HCT116 (cell line): ENCODE data around the gene ITGAD. TPM values are rescaled to one million over a fixed set of nuclear protein-coding genes. Genes with fewer than 3 reads are reported as not detected.
A peak's percentile ranks its signal among the peaks of the same experiment; 100 is the strongest.
"Not testable (repeated sequence)": the region's sequence is repeated elsewhere in the genome, so short reads cannot be mapped to it uniquely, and the experiment has no call there.

Experiments
- ATAC-seq: fragments of 200-7000 bp; cut with Tn5 transposase; 2 replicates; pipeline ENCODE4 v1.9.1; 2020; ENCODE audit warnings: mild to moderate bottlenecking, moderate library complexity
- BruUV-seq: library from RNA; stranded (reverse); fragments of 400-500 nt; replicated peaks from 2 replicates; lab custom pipeline; 2021; lab: Mats Ljungman, UMichigan
- CTCF ChIA-PET: fragments of 300-600 bp; sonication (Branson Sonifier 250); formaldehyde crosslinking; loops from one replicate; lab custom pipeline; 2021; ENCODE audit warnings: antibody characterized with exemption; lab: Charles Lee
- POLR2A ChIA-PET: fragments of 300-600, 350-600 bp; sonication (Branson Sonifier 250); formaldehyde crosslinking; loops from one replicate; lab custom pipeline; 2021; ENCODE audit warnings: antibody characterized with exemption; lab: Charles Lee
- RAD21 ChIA-PET, 2 experiments: fragments of 300-600 bp; sonication (Branson Sonifier 250); formaldehyde crosslinking; loops; one replicate each; lab custom pipeline; 2023; ENCODE audit warnings: low total read pairs in 2 of 2; ENCODE audit not compliant: uncharacterized antibody in 2 of 2, unreplicated experiment in 2 of 2, low non-redundant PET in 1 of 2; lab: Charles Lee
- DNase-seq: peaks from one replicate; pipeline ENCODE4 v3.0.0-alpha.2; 2010; ENCODE audit warnings: low read depth, low spot score
- H2AFZ ChIP-seq: fragments of 200-600 bp; shearing (Covaris generic), sonication (generic); 2 replicates; pipeline ENCODE4 v1.6.1; 2017; ENCODE audit warnings: low read depth, mixed run types, mixed read lengths, antibody characterized with exemption, low read length; ENCODE audit not compliant: poor library complexity, severe bottlenecking
- H3K27ac ChIP-seq: 2 replicates; pipeline ENCODE4 v1.5.1; 2012; ENCODE audit warnings: low read depth, low read length
- H3K27me3 ChIP-seq: fragments of 200-600 bp; sonication (generic); 2 replicates; pipeline ENCODE4 v1.6.1; 2016; ENCODE audit warnings: mixed run types, low read length, mixed read lengths; ENCODE audit not compliant: insufficient read depth
- H3K36me3 ChIP-seq, 2 experiments: fragments of 200-500 bp in 1 of 2; fragments of 200-600 bp in 1 of 2; sonication (Bioruptor generic) in 1 of 2; sonication (generic) in 1 of 2; 2 replicates each; pipeline versions ENCODE4 v1.5.1 to v1.6.1; 2014 to 2016; ENCODE audit warnings: low read length in 2 of 2, inconsistent platforms in 1 of 2, mixed read lengths in 1 of 2, mixed run types in 1 of 2; ENCODE audit not compliant: insufficient read depth in 2 of 2, control insufficient read depth in 1 of 2
- H3K4me1 ChIP-seq, 2 experiments: fragments of 200-600 bp in 1 of 2; sonication (generic) in 1 of 2; 2 replicates each; pipeline versions ENCODE4 v1.5.1 to v1.6.1; 2012 to 2017; ENCODE audit warnings: low read length in 2 of 2, inconsistent platforms in 1 of 2, mild to moderate bottlenecking in 1 of 2, mixed read lengths in 1 of 2, mixed run types in 1 of 2, moderate library complexity in 1 of 2; ENCODE audit not compliant: insufficient read depth in 2 of 2, control insufficient read depth in 1 of 2
- H3K4me2 ChIP-seq: fragments of 200-600 bp; sonication (generic); 2 replicates; pipeline ENCODE4 v1.6.1; 2017; ENCODE audit warnings: mixed run types, low read length, mixed read lengths
- H3K4me3 ChIP-seq, 2 experiments: fragments of 200-600 bp in 1 of 2; sonication (generic) in 1 of 2; replicated peaks in 1 of 2; 2 replicates each; pipeline ENCODE4 v1.5.1; 2011 to 2016; ENCODE audit warnings: low read length in 2 of 2, control low read depth in 1 of 2, low read depth in 1 of 2, mild to moderate bottlenecking in 1 of 2, mixed read lengths in 1 of 2, mixed run types in 1 of 2
- H3K79me2 ChIP-seq: fragments of 200-600 bp; sonication (generic); 2 replicates; pipeline ENCODE4 v1.6.1; 2017; ENCODE audit warnings: mild to moderate bottlenecking, mixed run types, low read length, moderate library complexity, mixed read lengths; ENCODE audit not compliant: insufficient read depth
- H3K9ac ChIP-seq: fragments of 200-600 bp; sonication (generic); 2 replicates; pipeline ENCODE4 v1.6.1; 2016; ENCODE audit warnings: low read length, mixed read lengths
- H3K9me2 ChIP-seq: fragments of 200-600 bp; sonication (generic), shearing (Covaris generic); 2 replicates; pipeline ENCODE4 v1.6.1; 2017; ENCODE audit warnings: mixed run types, mild to moderate bottlenecking, moderate library complexity; ENCODE audit not compliant: insufficient read depth
- H3K9me3 ChIP-seq, 2 experiments: fragments of 200-500 bp in 1 of 2; fragments of 200-600 bp in 1 of 2; sonication (Bioruptor generic) in 1 of 2; sonication (generic) in 1 of 2; 2 replicates each; pipeline ENCODE4 v1.6.1; 2014 to 2017; ENCODE audit warnings: low read length in 2 of 2, mixed read lengths in 2 of 2, inconsistent platforms in 1 of 2, low read depth in 1 of 2, mild to moderate bottlenecking in 1 of 2, mixed run types in 1 of 2, moderate library complexity in 1 of 2; ENCODE audit not compliant: control insufficient read depth in 1 of 2, insufficient read depth in 1 of 2
- H4K20me1 ChIP-seq: fragments of 200-600 bp; sonication (generic), shearing (Covaris generic); 2 replicates; pipeline ENCODE4 v1.6.1; 2017; ENCODE audit warnings: mixed run types, mild to moderate bottlenecking, moderate library complexity; ENCODE audit not compliant: insufficient read depth
- CBX3 ChIP-seq: IDR thresholded peaks from 2 replicates; pipeline ENCODE4 v1.6.1; 2012; ENCODE audit warnings: low read depth
- ELF1 ChIP-seq: IDR thresholded peaks from 2 replicates; pipeline ENCODE4 v1.6.1; 2012; ENCODE audit warnings: low read depth, borderline replicate concordance
- EZH2 ChIP-seq: fragments of 200-600 bp; sonication (generic); IDR thresholded peaks from 2 replicates; pipeline ENCODE4 v1.6.1; 2017; ENCODE audit warnings: antibody characterized with exemption, mixed run types
- JUND ChIP-seq: IDR thresholded peaks from 2 replicates; pipeline ENCODE4 v1.6.1; 2012
- POLR2A ChIP-seq: IDR thresholded peaks from 2 replicates; pipeline ENCODE4 v1.7.0; 2011; ENCODE audit warnings: borderline replicate concordance; ENCODE audit not compliant: insufficient read depth, insufficient read length; ENCODE audit errors: extremely low read depth
- RAD21 ChIP-seq: IDR thresholded peaks from 2 replicates; pipeline ENCODE4 v1.6.1; 2012; ENCODE audit warnings: low read depth, mild to moderate bottlenecking
- TCF7L2 ChIP-seq: IDR thresholded peaks from 2 replicates; pipeline ENCODE4 v1.7.0; 2011; ENCODE audit warnings: borderline replicate concordance, inconsistent platforms; ENCODE audit not compliant: insufficient read depth, insufficient read length; ENCODE audit errors: extremely low read depth
- YY1 ChIP-seq: IDR thresholded peaks from 2 replicates; pipeline ENCODE4 v1.6.1; 2011; ENCODE audit warnings: low read length, low read depth, moderate library complexity, mild to moderate bottlenecking; ENCODE audit not compliant: insufficient replicate concordance; ENCODE audit errors: extremely low read depth
- intact Hi-C: fragments of 100-400 bp; cut with micrococcal nuclease; formaldehyde crosslinking; loops from 2 replicates; pipeline ENCODE4 v1.10.0; 2022
- total RNA-seq: library from RNA; stranded (reverse); gene quantifications from one replicate; pipeline ENCODE4 v1.2.1, GENCODE V29; 2021; ENCODE audit not compliant: unreplicated experiment
- TF ChIP-seq, protein P1 (sequence below): IDR thresholded peaks from 2 replicates; pipeline ENCODE4 v1.6.1; 2011; ENCODE audit warnings: mild to moderate bottlenecking, low read length, moderate library complexity; ENCODE audit not compliant: insufficient replicate concordance; ENCODE audit errors: extremely low read depth

The ITGAD gene
- total RNA-seq, 1 experiment from 2014 or later = 0.12 TPM

GRCh38 chr16:31441956-31442355 is 48.8 kb downstream of the ITGAD start:
- no peaks in the 10 kb centered on the region for H4K20me1 ChIP-seq
- H3K27me3 ChIP-seq = no peaks in the 10 kb centered on the region
- intact Hi-C loops = loop anchor here (5.0 to 10.0 kb wide), 2 partner anchors 335 to 487 kb away; partner anchors contain the start of genes BCKDK and SETD1A
- no peaks in the 10 kb centered on the region for H3K36me3 ChIP-seq
- no peak for ATAC-seq
- H3K9ac ChIP-seq = no peak overlapping the region
- ChIA-PET CTCF (interaction anchor here (0.8 to 3.4 kb wide), 7 partner anchors 10 to 500 kb away, joined by 3 to 36 read pairs (median 6); partner anchors contain the start of genes HSD3B7, ZNF646 and ZNF668), RAD21 (interaction anchor here in 1 of 2 experiments (0.8 kb wide), 1 partner anchor 56 kb away, joined by 3 read pairs; no protein-coding TSS in a partner anchor)
- H3K4me3 ChIP-seq = peak overlapping the region in 1 of 2 experiments; percentile 49; a peak in 1 of 4 replicates
- no peak overlapping the region for H3K27ac ChIP-seq
- H2AFZ ChIP-seq = no peak overlapping the region
- H3K4me1 ChIP-seq = peaks cover 4 to 17% of the 10 kb centered on the region in 2 experiments; a peak in 2 of 4 replicates
- no peaks in the 10 kb centered on the region for H3K9me3 ChIP-seq
- TF ChIP-seq ELF1 = no peak
- TF ChIP-seq POLR2A = no peak
- no peak for TF ChIP-seq JUND
- TF ChIP-seq, protein P1, sequence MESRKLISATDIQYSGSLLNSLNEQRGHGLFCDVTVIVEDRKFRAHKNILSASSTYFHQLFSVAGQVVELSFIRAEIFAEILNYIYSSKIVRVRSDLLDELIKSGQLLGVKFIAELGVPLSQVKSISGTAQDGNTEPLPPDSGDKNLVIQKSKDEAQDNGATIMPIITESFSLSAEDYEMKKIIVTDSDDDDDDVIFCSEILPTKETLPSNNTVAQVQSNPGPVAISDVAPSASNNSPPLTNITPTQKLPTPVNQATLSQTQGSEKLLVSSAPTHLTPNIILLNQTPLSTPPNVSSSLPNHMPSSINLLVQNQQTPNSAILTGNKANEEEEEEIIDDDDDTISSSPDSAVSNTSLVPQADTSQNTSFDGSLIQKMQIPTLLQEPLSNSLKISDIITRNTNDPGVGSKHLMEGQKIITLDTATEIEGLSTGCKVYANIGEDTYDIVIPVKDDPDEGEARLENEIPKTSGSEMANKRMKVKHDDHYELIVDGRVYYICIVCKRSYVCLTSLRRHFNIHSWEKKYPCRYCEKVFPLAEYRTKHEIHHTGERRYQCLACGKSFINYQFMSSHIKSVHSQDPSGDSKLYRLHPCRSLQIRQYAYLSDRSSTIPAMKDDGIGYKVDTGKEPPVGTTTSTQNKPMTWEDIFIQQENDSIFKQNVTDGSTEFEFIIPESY = no peak
- TF ChIP-seq EZH2 = no peak
- TF ChIP-seq TCF7L2 = no peak
- no peak for TF ChIP-seq YY1
- TF ChIP-seq CBX3 = no peak
- TF ChIP-seq RAD21 = no peak
- TF ChIP-seq, all 23 proteins: peak for 0
- no peaks in the 10 kb centered on the region for H3K79me2 ChIP-seq
- H3K9me2 ChIP-seq = no peaks in the 10 kb centered on the region
- POLR2A ChIA-PET = interaction anchor here (1.8 kb wide), 1 partner anchor 10 kb away, joined by 8 read pairs; no protein-coding TSS in a partner anchor
- peak overlapping the region; percentile 93 for H3K4me2 ChIP-seq
- TSS peak; percentile 38 for BruUV-seq
- DNase-seq = no peak

DNA sequence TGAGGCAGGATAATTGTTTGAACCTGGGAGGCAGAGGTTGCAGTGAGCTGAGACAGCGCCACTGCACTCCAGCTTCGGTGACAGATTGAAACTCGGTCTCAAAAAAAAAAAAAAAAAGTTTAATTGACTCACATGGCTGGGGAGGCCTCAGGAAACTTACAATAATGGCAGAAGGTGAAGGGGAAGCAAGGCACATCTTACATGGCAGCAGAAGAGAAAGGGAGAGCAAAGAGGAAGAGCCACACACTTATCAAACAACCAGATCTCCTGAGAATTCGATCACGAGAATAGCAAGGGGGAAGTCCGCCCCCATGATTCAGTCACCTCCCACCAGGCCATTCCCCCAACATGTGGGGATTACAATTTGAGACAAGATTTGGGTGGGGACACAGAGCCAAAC is 52.8 kb downstream of the ITGAD start:
- ATAC-seq = not testable (repeated sequence)

More for the DNA sequence above, 52.8 kb downstream of the ITGAD start:
- POLR2A ChIA-PET, H3K4me2 ChIP-seq, H3K36me3 ChIP-seq, H3K9ac ChIP-seq, BruUV-seq, RAD21 ChIA-PET, CTCF ChIA-PET, H3K4me3 ChIP-seq, DNase-seq, H3K79me2 ChIP-seq, H3K27me3 ChIP-seq, H2AFZ ChIP-seq, H3K9me3 ChIP-seq, H4K20me1 ChIP-seq, H3K27ac ChIP-seq, H3K9me2 ChIP-seq: not testable (repeated sequence)
- intact Hi-C loops = loop anchor here (10.0 kb wide), 1 partner anchor 491 kb away; the partner anchor contains the start of gene SETD1A
- H3K4me1 ChIP-seq = peaks cover 4 to 17% of the 10 kb centered on the region in 2 experiments; a peak in 2 of 4 replicates
